ENCODE data around the gene SHROOM2. TPM values are rescaled to one million over a fixed set of nuclear protein-coding genes. Genes with fewer than 3 reads are reported as not detected.

Gene SHROOM2
- total and polyA plus RNA-seq, 2 of the 4 experiments (the other 2 are of a cell fraction), result 8.1 to 14.2 TPM

DNA sequence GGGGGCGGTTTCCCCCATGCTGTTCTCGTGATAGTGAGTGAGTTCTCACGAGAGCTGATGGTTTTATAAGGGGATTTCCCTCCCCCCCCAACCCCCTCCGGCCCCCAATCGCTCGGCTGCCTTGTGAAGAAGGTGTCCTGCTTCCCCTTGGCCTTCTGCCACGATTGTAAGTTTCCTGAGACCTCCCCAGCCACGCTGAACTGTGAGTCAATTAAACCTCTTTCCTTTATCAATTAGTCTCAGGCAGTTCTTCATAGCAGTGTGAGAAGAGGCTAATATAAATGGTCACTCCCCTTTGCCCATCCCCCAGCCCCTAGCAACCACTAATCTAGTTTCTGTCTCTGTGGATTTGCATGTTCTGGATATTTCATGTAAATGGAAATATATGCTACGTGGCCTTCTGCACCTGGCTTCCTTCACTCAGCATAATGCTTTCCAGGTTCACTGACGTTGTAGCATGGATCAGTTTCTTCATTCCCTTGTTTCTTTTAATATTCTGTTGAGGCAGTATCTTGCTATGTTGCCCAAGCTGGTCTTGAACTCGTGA, 37.0 kb upstream of the SHROOM2 start:
- no peak overlapping the region for H3K23ac ChIP-seq (ENCODE audit: low read depth, low read length)
- no peaks in the 10 kb centered on the region for H3K9me3 ChIP-seq (ENCODE audit: control insufficient read depth, insufficient read depth, low read length)
- H3K9me1 ChIP-seq (ENCODE audit: insufficient read depth, low read length), result no peaks in the 10 kb centered on the region
- 0 out of 2 replicates have a peak, but pooled peaks cover 2% of the 10 kb centered on the region for H3K4me1 ChIP-seq (ENCODE audit: control insufficient read depth, insufficient read depth, low read length)
- H3K36me3 ChIP-seq (ENCODE audit: control insufficient read depth, insufficient read depth, low read length), result no peaks in the 10 kb centered on the region
- no peak overlapping the region for H2AK5ac ChIP-seq (ENCODE audit: low read depth, low read length)
- no peak overlapping the region for H3K56ac ChIP-seq (ENCODE audit: extremely low read depth, insufficient read depth, low read length)
- TF ChIP-seq CHD1 (IDR thresholded peaks at IDR 0.05; ENCODE audit: low read depth, low read length), result no peak
- no peak for TF ChIP-seq CEBPB (IDR thresholded peaks at IDR 0.05; ENCODE audit: low read depth, low read length)
- H2BK120ac ChIP-seq (ENCODE audit: low read depth, low read length), result no peak overlapping the region
- no TSS peak for BruUV-seq (replicated peaks)
- no peak overlapping the region for H2BK5ac ChIP-seq (ENCODE audit: low read depth, low read length, poor library complexity, severe bottlenecking)
- no peak overlapping the region for H2BK20ac ChIP-seq (ENCODE audit: low read depth, low read length)
- in situ Hi-C loops (cut with MboI; ENCODE audit: low sequenced_read_pairs), result no loop called here
- no peaks in the 10 kb centered on the region for H3K79me1 ChIP-seq (ENCODE audit: low read depth in 1 of 2, low read length in 2 of 2)
- no peak overlapping the region for H3K4me2 ChIP-seq (ENCODE audit: low read depth, low read length)
- no peak overlapping the region for H3K9ac ChIP-seq (ENCODE audit: low read depth, low read length)
- H3K4ac ChIP-seq (ENCODE audit: low read depth, low read length), result no peak overlapping the region
- H4K20me1 ChIP-seq (ENCODE audit: insufficient read depth, low read length), result no peaks in the 10 kb centered on the region
- ChIA-PET CTCF (no interaction called here), POLR2A (ENCODE audit: unreplicated experiment) (no interaction called here)
- no peak overlapping the region for H3K27ac ChIP-seq (ENCODE audit: insufficient read depth, low read length)
- H3K4me3 ChIP-seq (ENCODE audit: insufficient read depth, low read depth, low read length), result no peak overlapping the region
- H3K27me3 ChIP-seq (ENCODE audit: control insufficient read depth, insufficient read depth, low read length), result no peaks in the 10 kb centered on the region
- intact Hi-C loops (cut with micrococcal nuclease), result no loop called here
- no peak overlapping the region for H2BK15ac ChIP-seq (ENCODE audit: low read depth, low read length)
- no peak overlapping the region for H2AFZ ChIP-seq (replicated peaks; ENCODE audit: low read length, poor library complexity)
- no peak overlapping the region for H2AK9ac ChIP-seq (replicated peaks; ENCODE audit: low read depth, low read length, poor library complexity)
- ATAC-seq (ENCODE audit: low read depth), result no peak
- DNase-seq, result no peak
- no CpG with 5 or more reads among the region's 11 CpGs for WGBS, 2 experiments (ENCODE audit: extremely low coverage in 2 of 2, insufficient read length in 1 of 2)
- no peak overlapping the region for H3K14ac ChIP-seq (replicated peaks; ENCODE audit: low read depth, low read length)
- dilution Hi-C loops (cut with HindIII; ENCODE audit: low sequenced_read_pairs, unreplicated experiment), result no loop called here
- H3K18ac ChIP-seq (ENCODE audit: low read depth, low read length), result no peak overlapping the region
- H4K91ac ChIP-seq (ENCODE audit: insufficient read depth, low read depth, low read length), result no peak overlapping the region
- no peak overlapping the region for H4K5ac ChIP-seq (ENCODE audit: low read depth, low read length)
- no peak overlapping the region for H4K8ac ChIP-seq (ENCODE audit: low read depth in 2 of 2, low read length in 2 of 2)
